Neural progenitor cell (in vitro differentiated cells): ENCODE data around the gene SPSB2. TPM values are rescaled to one million over a fixed set of nuclear protein-coding genes. Genes with fewer than 3 reads are reported as not detected.
A peak's percentile ranks its signal among the peaks of the same experiment; 100 is the strongest.
"Not testable (repeated sequence)": the region's sequence is repeated elsewhere in the genome, so short reads cannot be mapped to it uniquely, and the experiment has no call there.

Experiments
- DNase-seq: peaks from one replicate; pipeline ENCODE4 v3.0.0-alpha.2; 2016; ENCODE audit warnings: low spot score
- H2AFZ ChIP-seq: fragments of 200-600 bp; sonication (generic); replicated peaks from 2 replicates; pipeline ENCODE4 v1.6.1; 2016; ENCODE audit warnings: antibody characterized with exemption
- H3F3A ChIP-seq: fragments of 200-600 bp; sonication (generic); 2 replicates; pipeline ENCODE4 v1.6.1; 2016; ENCODE audit warnings: antibody characterized with exemption, low read depth
- H3K27ac ChIP-seq: fragments of 200-600 bp; sonication (generic); 2 replicates; pipeline ENCODE4 v1.5.1; 2016; ENCODE audit warnings: mild to moderate bottlenecking
- H3K27me3 ChIP-seq: fragments of 200-600 bp; sonication (generic); 2 replicates; pipeline ENCODE4 v1.6.1; 2016; ENCODE audit warnings: mild to moderate bottlenecking, moderate library complexity
- H3K36me3 ChIP-seq: fragments of 200-600 bp; sonication (generic); 2 replicates; pipeline ENCODE4 v1.5.1; 2016
- H3K4me1 ChIP-seq: fragments of 200-600 bp; sonication (generic); 2 replicates; pipeline ENCODE4 v1.6.1; 2016; ENCODE audit warnings: mixed run types
- H3K4me2 ChIP-seq: fragments of 200-600 bp; sonication (generic); 2 replicates; pipeline ENCODE4 v1.6.1; 2016
- H3K4me3 ChIP-seq: fragments of 200-600 bp; sonication (generic); 2 replicates; pipeline ENCODE4 v1.5.1; 2016
- H3K79me2 ChIP-seq: fragments of 200-600 bp; sonication (generic); 2 replicates; pipeline ENCODE4 v1.6.1; 2016; ENCODE audit warnings: low read depth
- H3K9ac ChIP-seq: fragments of 200-600 bp; sonication (generic); 2 replicates; pipeline ENCODE4 v1.6.1; 2016
- H3K9me3 ChIP-seq: fragments of 200-600 bp; sonication (generic); 2 replicates; pipeline ENCODE4 v1.5.1; 2016; ENCODE audit warnings: low read depth
- H4K20me1 ChIP-seq: fragments of 200-600 bp; sonication (generic); 2 replicates; pipeline ENCODE4 v1.6.1; 2016; ENCODE audit warnings: low read depth
- H3K27ac Mint-ChIP-seq: 3 replicates; pipeline ENCODE4 v1.8.0; 2021; ENCODE audit warnings: mixed read lengths
- H3K27me3 Mint-ChIP-seq: 2 replicates; pipeline ENCODE4 v1.8.0; 2022; ENCODE audit warnings: low read depth, mild to moderate bottlenecking, inconsistent platforms, moderate library complexity, mixed read lengths; ENCODE audit not compliant: insufficient read depth
- H3K36me3 Mint-ChIP-seq: 3 replicates; pipeline ENCODE4 v1.8.0; 2021; ENCODE audit warnings: mixed read lengths
- H3K4me1 Mint-ChIP-seq: 3 replicates; pipeline ENCODE4 v1.8.0; 2021; ENCODE audit warnings: mixed read lengths
- H3K4me3 Mint-ChIP-seq: 3 replicates; pipeline ENCODE4 v1.8.0; 2021; ENCODE audit warnings: mild to moderate bottlenecking, moderate library complexity, mixed read lengths
- H3K9me3 Mint-ChIP-seq: 3 replicates; pipeline ENCODE4 v1.8.0; 2020; ENCODE audit warnings: mixed read lengths
- CTCF ChIP-seq: fragments of 200-600 bp; sonication (generic); IDR thresholded peaks from 2 replicates; pipeline ENCODE4 v1.5.1; 2017; ENCODE audit warnings: antibody characterized with exemption, mild to moderate bottlenecking
- EZH2 ChIP-seq: fragments of 200-600 bp; sonication (generic); IDR thresholded peaks from 2 replicates; pipeline ENCODE4 v1.6.1; 2017; ENCODE audit warnings: antibody characterized with exemption, mild to moderate bottlenecking, moderate library complexity
- EZH2phosphoT487 ChIP-seq: fragments of 200-600 bp; sonication (generic); IDR thresholded peaks from 2 replicates; pipeline ENCODE4 v1.6.1; 2017; ENCODE audit warnings: antibody characterized with exemption
- total RNA-seq: library from RNA; depleted of rRNA; stranded (reverse); fragments of >200 nt; gene quantifications from 2 replicates; pipeline ENCODE4 v1.2.3, GENCODE V29; 2015; ENCODE audit warnings: low replicate concordance

Gene SPSB2
- total RNA-seq, 1 donor from 2014 or later = 0.65 TPM

- Histone ChIP-seq H3K4me1 (peaks cover 14% of the 10 kb centered on the region), H2AFZ (no peak overlapping the region), H3K27me3 (no peaks in the 10 kb centered on the region), H3K9me3 (no peaks in the 10 kb centered on the region), H3K4me2 (no peak overlapping the region), H3K9ac (no peak overlapping the region), H3K27ac (no peak overlapping the region), H4K20me1 (peaks cover 16% of the 10 kb centered on the region), H3K79me2 (peaks cover 31% of the 10 kb centered on the region), H3K4me3 (no peak overlapping the region), H3F3A (peaks cover 43% of the 10 kb centered on the region), H3K36me3 (no peaks in the 10 kb centered on the region)
- Mint-ChIP-seq H3K4me1 (peaks cover 46% of the 10 kb centered on the region), H3K36me3 (peaks cover 15% of the 10 kb centered on the region), H3K9me3 (no peaks in the 10 kb centered on the region), H3K27ac (peak overlapping the region; percentile 52), H3K27me3 (peaks cover 5% of the 10 kb centered on the region), H3K4me3 (peak overlapping the region; percentile 73)
- DNase-seq = no peak
- TF ChIP-seq EZH2 (no peak), CTCF (no peak), EZH2phosphoT487 (no peak)
Observed at GRCh38 chr12:6912164-6912935, 39.2 kb upstream of the SPSB2 start.

- Histone ChIP-seq H3K36me3 (no peaks in the 10 kb centered on the region), H2AFZ (no peak overlapping the region), H3K27me3 (no peaks in the 10 kb centered on the region), H3K4me1 (peaks cover 21% of the 10 kb centered on the region), H3K4me2 (no peak overlapping the region), H4K20me1 (no peaks in the 10 kb centered on the region), H3F3A (peaks cover 42% of the 10 kb centered on the region), H3K27ac (no peak overlapping the region), H3K9ac (no peak overlapping the region), H3K9me3 (no peaks in the 10 kb centered on the region), H3K4me3 (no peak overlapping the region), H3K79me2 (peaks cover 9% of the 10 kb centered on the region)
- H3K36me3 Mint-ChIP-seq = peaks cover 4% of the 10 kb centered on the region
- peaks cover 3% of the 10 kb centered on the region for H3K27me3 Mint-ChIP-seq
- H3K4me3 Mint-ChIP-seq = peak overlapping the region; percentile 10
- H3K9me3 Mint-ChIP-seq = no peaks in the 10 kb centered on the region
- peaks cover 24% of the 10 kb centered on the region for H3K4me1 Mint-ChIP-seq
- TF ChIP-seq EZH2 = no peak
- TF ChIP-seq EZH2phosphoT487 = no peak
- no peak for TF ChIP-seq CTCF
- DNase-seq = no peak
- H3K27ac Mint-ChIP-seq = no peak overlapping the region
Observed at GRCh38 chr12:6909421-6910145, 36.5 kb upstream of the SPSB2 start.

DNA sequence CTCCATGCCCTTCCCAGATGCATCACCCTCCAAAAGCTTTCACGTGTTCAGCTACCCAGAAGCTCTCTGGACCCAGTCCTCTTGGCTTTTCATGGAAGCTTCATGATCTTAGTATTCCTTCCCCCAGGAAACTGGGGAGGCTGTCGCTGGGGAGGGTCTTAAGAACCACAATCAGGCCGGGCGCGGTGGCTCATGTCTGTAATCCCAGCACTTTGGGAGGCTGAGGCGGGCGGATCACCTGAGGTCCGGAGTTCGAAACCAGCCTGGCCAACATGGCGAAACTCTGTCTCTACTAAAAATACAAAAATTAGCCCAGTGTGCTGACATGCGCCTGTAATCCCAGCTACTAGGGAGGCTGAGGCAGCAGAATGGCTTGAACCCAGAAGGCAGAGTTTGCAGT is 35.0 kb upstream of the SPSB2 start:
- not testable (repeated sequence) for H3K4me3 ChIP-seq, H3K27me3 ChIP-seq, H2AFZ ChIP-seq, H3K9me3 Mint-ChIP-seq, H3K36me3 Mint-ChIP-seq, H3K36me3 ChIP-seq, H3K27ac Mint-ChIP-seq, H3K4me2 ChIP-seq, H3K9me3 ChIP-seq, H3K27me3 Mint-ChIP-seq, H3K27ac ChIP-seq, DNase-seq, H4K20me1 ChIP-seq, H3K9ac ChIP-seq, H3K79me2 ChIP-seq
- Mint-ChIP-seq H3K4me1 (peaks cover 19% of the 10 kb centered on the region), H3K4me3 (peak overlapping the region; percentile 59)
- Histone ChIP-seq H3F3A (peaks cover 37% of the 10 kb centered on the region), H3K4me1 (peaks cover 26% of the 10 kb centered on the region)
